SK-N-MC (cell line): ENCODE measurements around the gene POFUT2.

ENCODE experiments used
- DNase-seq: peaks from one replicate; pipeline ENCODE4 v3.0.0-alpha.2; 2011; ENCODE audit warnings: low read depth, low spot score
- H3K27ac ChIP-seq: fragments of 200-600 bp; sonication (generic); 2 replicates; pipeline ENCODE4 v1.5.1; 2016; ENCODE audit warnings: mixed run types
- H3K36me3 ChIP-seq: fragments of 200-600 bp; sonication (generic); 2 replicates; pipeline ENCODE4 v1.6.1; 2017; ENCODE audit warnings: antibody characterized with exemption, low read length, mixed read lengths; ENCODE audit not compliant: insufficient read depth
- H3K4me3 ChIP-seq: fragments of 200-600 bp; sonication (generic); 2 replicates; pipeline ENCODE4 v1.5.1; 2016
- H3K9ac ChIP-seq: fragments of 200-600 bp; sonication (generic); 2 replicates; pipeline ENCODE4 v1.8.0; 2017; ENCODE audit warnings: mixed run types, mixed read lengths; ENCODE audit not compliant: insufficient read length
- H3K9me3 ChIP-seq: fragments of 200-600 bp; sonication (generic); 2 replicates; pipeline ENCODE4 v1.6.1; 2017; ENCODE audit warnings: low read depth, mild to moderate bottlenecking, antibody characterized with exemption, low read length, moderate library complexity, mixed read lengths
- EZH2 ChIP-seq: fragments of 200-600 bp; sonication (generic); IDR thresholded peaks from one replicate; pipeline ENCODE4 v1.6.1; 2017; ENCODE audit warnings: antibody characterized with exemption
- FOXP2 ChIP-seq: optimal IDR thresholded peaks from 2 replicates; pipeline ENCODE3; 2011; ENCODE audit warnings: mild to moderate bottlenecking, moderate library complexity; ENCODE audit not compliant: insufficient read depth; ENCODE audit errors: extremely low read length, control extremely low read depth
- POLR2AphosphoS5 ChIP-seq: IDR thresholded peaks from 2 replicates; pipeline ENCODE4 v1.6.1; 2012; ENCODE audit warnings: mild to moderate bottlenecking, low read depth, low read length, borderline replicate concordance

Gene POFUT2

DNA sequence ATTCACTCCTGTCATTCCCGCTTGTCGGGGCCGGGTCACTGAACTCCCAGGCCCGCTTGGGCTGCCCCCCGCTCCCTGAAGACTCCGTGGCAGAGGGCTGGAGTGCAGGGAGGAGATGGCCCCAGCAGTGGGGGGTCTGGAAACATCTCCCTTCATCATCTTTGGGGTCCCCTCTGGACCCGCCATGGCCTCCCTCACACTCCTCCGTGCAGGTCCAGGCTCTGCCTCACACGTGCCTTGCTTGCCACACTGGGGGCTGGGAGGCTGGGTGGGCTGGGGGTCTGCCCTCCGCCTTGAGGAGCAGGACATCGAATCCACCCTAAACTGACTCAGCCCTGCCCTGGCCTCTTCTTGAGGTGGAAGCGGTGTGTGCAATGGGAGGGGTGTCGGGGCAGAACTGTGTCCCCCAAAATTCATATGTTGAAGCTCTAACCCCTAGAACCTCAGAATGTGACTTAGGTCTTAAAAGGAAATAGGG is 35.2 kb downstream of the POFUT2 start:
- TF ChIP-seq POLR2AphosphoS5 (no peak), EZH2 (no peak), FOXP2 (no peak)
- H3K36me3 ChIP-seq = no peaks in the 10 kb centered on the region
- H3K4me3 ChIP-seq = no peak overlapping the region
- H3K9me3 ChIP-seq = peaks cover 4% of the 10 kb centered on the region; the same call in 1 of the 2 replicates
- no peak for DNase-seq
- H3K9ac ChIP-seq = no peak overlapping the region
- H3K27ac ChIP-seq = no peak overlapping the region

DNA sequence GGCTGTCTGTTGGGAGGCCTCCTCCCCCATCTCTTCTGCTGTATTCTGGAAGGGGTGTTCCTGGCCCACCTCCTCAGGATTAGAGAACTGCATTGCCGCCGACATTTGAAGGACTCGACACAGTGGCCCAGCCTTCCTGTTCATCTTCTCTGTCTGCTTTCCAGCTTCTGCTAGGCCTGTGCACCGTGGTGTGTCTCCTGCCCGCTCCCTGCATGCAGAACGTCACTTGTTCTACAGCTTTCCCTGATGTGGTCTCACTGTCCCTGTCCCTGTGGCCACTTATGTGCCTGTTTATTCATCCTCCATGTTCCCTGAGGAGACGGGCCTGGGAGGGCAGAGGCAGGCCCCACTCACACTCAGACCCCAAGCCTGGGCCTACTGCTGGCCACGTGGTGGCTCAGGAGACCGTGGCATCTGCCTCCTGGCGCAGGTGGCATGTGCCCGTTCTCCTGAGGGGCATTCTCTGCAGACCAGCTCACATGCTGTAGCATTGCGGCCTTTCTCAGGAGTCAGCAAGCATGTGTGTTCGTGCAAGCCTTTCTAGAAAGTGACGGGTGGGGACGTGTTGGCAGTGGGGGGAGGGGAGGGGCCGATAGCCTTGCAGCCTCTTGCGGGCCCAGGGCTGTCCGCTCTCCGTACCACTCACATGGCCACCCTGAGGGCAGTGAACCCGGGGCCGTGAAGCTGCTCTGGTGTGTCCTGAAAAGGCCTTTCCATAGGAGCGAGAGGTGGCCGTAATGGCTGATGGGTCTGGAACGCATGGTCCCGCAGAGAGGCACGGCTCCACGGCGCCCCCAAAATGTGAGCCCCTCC is 35.9 kb downstream of the POFUT2 start:
- no peak for TF ChIP-seq FOXP2
- no peak for TF ChIP-seq EZH2
- no peak for TF ChIP-seq POLR2AphosphoS5
- Histone ChIP-seq H3K36me3 (no peaks in the 10 kb centered on the region), H3K9ac (no peak overlapping the region), H3K9me3 (peaks cover 4% of the 10 kb centered on the region; the same call in 1 of the 2 replicates), H3K27ac (no peak overlapping the region), H3K4me3 (no peak overlapping the region)
- DNase-seq = no peak

DNA sequence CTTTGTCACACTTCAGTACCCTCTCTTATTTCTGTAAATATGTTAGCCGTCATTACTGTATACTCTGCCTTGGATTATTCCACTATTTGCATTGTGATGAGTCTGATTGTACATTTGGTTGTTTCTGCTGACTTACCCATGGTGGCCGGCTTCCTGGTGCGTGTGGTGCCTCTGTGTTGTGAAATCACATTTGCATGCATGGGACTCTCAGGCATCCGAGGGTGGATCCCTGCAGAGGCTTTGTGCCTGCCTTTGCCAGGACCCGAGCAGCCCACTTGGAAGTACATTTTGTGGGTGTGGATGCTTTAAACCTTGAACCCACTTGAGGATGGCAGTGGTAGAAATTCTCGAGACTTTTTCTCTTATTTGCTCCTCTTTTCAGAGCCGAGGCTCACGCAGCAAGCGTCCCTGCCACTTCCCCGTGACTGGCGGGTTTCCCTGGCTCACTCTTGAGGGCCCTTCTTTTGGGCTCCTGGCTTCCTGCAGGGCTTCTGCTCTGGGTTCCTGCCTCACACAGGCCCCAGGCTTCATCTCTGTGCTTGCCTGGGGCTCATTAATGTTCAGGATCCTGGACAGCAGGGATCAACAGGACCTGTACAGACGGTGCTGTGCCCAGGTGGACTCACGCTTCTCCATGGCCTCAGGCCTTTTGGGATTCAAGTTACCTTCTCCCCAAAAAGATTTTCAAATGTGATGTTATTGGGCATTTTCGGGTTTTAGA is 36.6 kb downstream of the POFUT2 start:
- H3K4me3 ChIP-seq = no peak overlapping the region
- no peak overlapping the region for H3K27ac ChIP-seq
- H3K9ac ChIP-seq = no peak overlapping the region
- no peak for DNase-seq
- TF ChIP-seq POLR2AphosphoS5 (no peak), EZH2 (no peak), FOXP2 (no peak)
- peaks cover 4% of the 10 kb centered on the region; the same call in 1 of the 2 replicates for H3K9me3 ChIP-seq
- H3K36me3 ChIP-seq = no peaks in the 10 kb centered on the region

DNA sequence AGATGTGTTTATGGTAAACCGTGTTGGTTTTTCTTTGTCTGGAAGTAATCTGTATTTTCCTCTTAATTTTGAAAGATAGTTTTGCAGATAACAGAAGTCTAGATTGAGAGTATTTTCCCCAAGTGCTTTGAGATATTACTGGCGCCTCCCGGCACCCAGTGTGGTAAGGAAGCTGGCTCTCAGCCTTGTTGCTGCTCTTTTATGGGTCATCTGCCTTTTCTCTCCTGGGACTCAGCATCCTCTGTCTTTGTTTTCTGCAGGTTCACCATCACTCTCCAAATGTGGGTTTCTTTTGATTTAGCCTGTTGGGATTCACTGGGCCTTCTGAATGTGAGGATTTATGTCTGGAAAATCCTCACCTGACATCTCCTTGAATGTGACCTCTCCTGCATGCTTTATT is 37.4 kb downstream of the POFUT2 start:
- Histone ChIP-seq H3K4me3 (no peak overlapping the region), H3K27ac (no peak overlapping the region), H3K36me3 (no peaks in the 10 kb centered on the region), H3K9ac (no peak overlapping the region), H3K9me3 (peaks cover 4% of the 10 kb centered on the region; the same call in 1 of the 2 replicates)
- DNase-seq = no peak
- TF ChIP-seq POLR2AphosphoS5 (no peak), FOXP2 (no peak), EZH2 (no peak)

DNA sequence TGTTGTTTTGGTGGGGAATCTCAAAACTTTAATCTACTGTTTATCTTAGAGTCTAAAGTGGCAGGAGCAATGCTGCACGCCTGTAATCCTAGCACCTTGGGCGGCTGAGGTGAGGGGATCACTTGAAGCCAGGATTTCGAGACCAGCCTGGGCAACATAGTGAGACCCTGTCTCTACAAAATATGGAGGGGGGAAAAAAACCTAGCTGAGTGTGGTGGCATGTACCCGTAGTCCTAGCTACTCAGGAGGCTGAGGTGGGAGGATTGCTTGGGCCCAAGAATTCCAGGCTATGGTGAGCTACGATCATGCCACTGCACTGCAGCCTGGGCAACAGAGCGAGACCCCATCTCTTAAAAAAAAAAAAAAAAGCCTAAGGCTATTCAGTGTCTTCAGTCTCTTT is 38.1 kb downstream of the POFUT2 start:
- H3K4me3 ChIP-seq = no peak overlapping the region
- no peak for TF ChIP-seq POLR2AphosphoS5
- no peak for TF ChIP-seq EZH2
- no peak for TF ChIP-seq FOXP2

GRCh38 chr21:45248893-45249381 is 38.8 kb downstream of the POFUT2 start:
- Histone ChIP-seq H3K36me3 (no peaks in the 10 kb centered on the region), H3K9ac (no peak overlapping the region), H3K9me3 (peaks cover 4% of the 10 kb centered on the region; the same call in 1 of the 2 replicates), H3K27ac (no peak overlapping the region), H3K4me3 (no peak overlapping the region)
- DNase-seq = no peak
- no peak for TF ChIP-seq EZH2
- TF ChIP-seq FOXP2 = no peak
- no peak for TF ChIP-seq POLR2AphosphoS5

More for the DNA sequence above, 38.1 kb downstream of the POFUT2 start:
- no peak for DNase-seq
- Histone ChIP-seq H3K9ac (no peak overlapping the region), H3K36me3 (no peaks in the 10 kb centered on the region), H3K9me3 (peaks cover 4% of the 10 kb centered on the region; the same call in 1 of the 2 replicates), H3K27ac (no peak overlapping the region)

GRCh38 chr21:45248301-45248892 is 39.3 kb downstream of the POFUT2 start:
- H3K9ac ChIP-seq = no peak overlapping the region
- H3K9me3 ChIP-seq = peaks cover 4% of the 10 kb centered on the region; the same call in 1 of the 2 replicates
- no peaks in the 10 kb centered on the region for H3K36me3 ChIP-seq
- DNase-seq = no peak
- TF ChIP-seq POLR2AphosphoS5 (no peak), FOXP2 (no peak), EZH2 (no peak)
- no peak overlapping the region for H3K4me3 ChIP-seq
- no peak overlapping the region for H3K27ac ChIP-seq
